KMS-11 (cell line): ENCODE results near the gene SDC4.

Source experiments
- H2AFZ ChIP-seq: fragments of 200-600 bp; sonication (generic); 2 replicates; pipeline ENCODE4 v1.6.1; 2016; ENCODE audit warnings: antibody characterized with exemption, mixed run types, low read depth
- H3K27ac ChIP-seq: fragments of 200-600 bp; sonication (generic); 2 replicates; pipeline ENCODE4 v1.6.1; 2016; ENCODE audit warnings: mild to moderate bottlenecking, mixed run types
- H3K27me3 ChIP-seq: fragments of 200-600 bp; sonication (generic); 2 replicates; pipeline ENCODE4 v1.6.1; 2017; ENCODE audit warnings: mild to moderate bottlenecking, low read depth, mixed run types, moderate library complexity; ENCODE audit not compliant: insufficient read depth
- H3K36me3 ChIP-seq: fragments of 200-600 bp; sonication (generic); 2 replicates; pipeline ENCODE4 v1.6.1; 2017; ENCODE audit warnings: mild to moderate bottlenecking, mixed run types; ENCODE audit not compliant: insufficient read depth
- H3K4me1 ChIP-seq: fragments of 200-600 bp; sonication (generic); 2 replicates; pipeline ENCODE4 v1.6.1; 2016; ENCODE audit warnings: mild to moderate bottlenecking, low read depth, mixed run types; ENCODE audit not compliant: poor library complexity, severe bottlenecking
- H3K4me2 ChIP-seq: fragments of 200-600 bp; sonication (generic); 2 replicates; pipeline ENCODE4 v1.7.0; 2016; ENCODE audit warnings: mild to moderate bottlenecking, mixed run types
- H3K4me3 ChIP-seq: fragments of 200-600 bp; sonication (generic); IDR thresholded peaks from 2 replicates; pipeline ENCODE4 v1.6.1; 2017; ENCODE audit warnings: low read depth, low read length, mixed read lengths; ENCODE audit not compliant: insufficient read depth
- H3K79me2 ChIP-seq: fragments of 200-600 bp; sonication (generic); 2 replicates; pipeline ENCODE4 v1.6.1; 2016; ENCODE audit warnings: low read depth, mixed run types; ENCODE audit not compliant: insufficient read depth
- H3K9ac ChIP-seq: fragments of 200-600 bp; sonication (generic); 2 replicates; pipeline ENCODE4 v1.6.1; 2016; ENCODE audit warnings: mild to moderate bottlenecking, mixed run types
- H4K20me1 ChIP-seq: fragments of 200-600 bp; sonication (generic); 2 replicates; pipeline ENCODE4 v1.6.1; 2016; ENCODE audit warnings: mild to moderate bottlenecking, mixed run types; ENCODE audit not compliant: insufficient read depth
- TF ChIP-seq, protein P1 (sequence below): fragments of 200-600 bp; sonication (generic); conservative IDR thresholded peaks from 2 replicates; pipeline ENCODE4 v1.6.1; 2017; ENCODE audit warnings: low read depth, mild to moderate bottlenecking, antibody characterized with exemption, low read length, moderate library complexity, mixed read lengths

SDC4 gene

DNA sequence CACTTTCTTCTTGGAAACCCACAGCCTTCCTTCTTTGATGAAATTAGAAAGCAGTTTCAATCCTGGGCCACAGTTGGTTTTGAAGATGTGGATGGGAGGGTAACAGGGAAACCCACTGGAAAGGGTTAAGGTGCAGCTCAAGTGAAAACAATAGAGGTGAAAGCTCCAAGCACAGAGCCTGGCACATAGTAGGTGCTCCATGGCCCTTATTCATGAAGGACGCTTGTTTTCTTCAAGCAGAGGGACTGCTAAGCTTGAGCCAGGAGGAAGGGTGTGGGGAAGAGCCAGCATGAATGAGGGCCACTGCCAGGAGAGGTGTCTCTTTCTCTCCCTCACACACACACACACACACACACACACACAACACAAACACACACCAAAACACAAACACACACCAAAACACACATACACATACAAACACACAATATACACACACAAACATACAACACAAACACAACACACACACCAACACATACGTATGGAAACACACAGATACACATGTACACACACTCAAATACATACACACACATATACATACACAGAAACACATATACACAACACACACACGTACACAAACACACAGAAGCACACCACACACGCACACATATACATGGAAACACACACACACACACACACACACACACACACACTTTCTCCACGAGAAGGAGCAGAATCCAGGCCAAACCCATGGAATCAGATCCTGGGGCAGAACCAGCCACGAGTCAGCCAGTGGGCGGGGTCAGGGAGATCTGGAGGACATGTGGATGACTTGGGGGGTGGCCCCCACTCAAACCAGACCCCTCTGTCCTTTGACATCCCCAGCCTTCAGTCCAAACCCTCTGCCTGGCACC, 65.3 kb downstream of the SDC4 start:
- Histone ChIP-seq H3K9ac (no peak overlapping the region), H3K36me3 (no peaks in the 10 kb centered on the region), H3K4me1 (no peaks in the 10 kb centered on the region), H2AFZ (no peak overlapping the region), H3K27me3 (no peaks in the 10 kb centered on the region), H3K79me2 (no peaks in the 10 kb centered on the region), H4K20me1 (no peaks in the 10 kb centered on the region), H3K27ac (no peak overlapping the region), H3K4me2 (no peak overlapping the region), H3K4me3 (no peak overlapping the region)
- TF ChIP-seq, protein P1, sequence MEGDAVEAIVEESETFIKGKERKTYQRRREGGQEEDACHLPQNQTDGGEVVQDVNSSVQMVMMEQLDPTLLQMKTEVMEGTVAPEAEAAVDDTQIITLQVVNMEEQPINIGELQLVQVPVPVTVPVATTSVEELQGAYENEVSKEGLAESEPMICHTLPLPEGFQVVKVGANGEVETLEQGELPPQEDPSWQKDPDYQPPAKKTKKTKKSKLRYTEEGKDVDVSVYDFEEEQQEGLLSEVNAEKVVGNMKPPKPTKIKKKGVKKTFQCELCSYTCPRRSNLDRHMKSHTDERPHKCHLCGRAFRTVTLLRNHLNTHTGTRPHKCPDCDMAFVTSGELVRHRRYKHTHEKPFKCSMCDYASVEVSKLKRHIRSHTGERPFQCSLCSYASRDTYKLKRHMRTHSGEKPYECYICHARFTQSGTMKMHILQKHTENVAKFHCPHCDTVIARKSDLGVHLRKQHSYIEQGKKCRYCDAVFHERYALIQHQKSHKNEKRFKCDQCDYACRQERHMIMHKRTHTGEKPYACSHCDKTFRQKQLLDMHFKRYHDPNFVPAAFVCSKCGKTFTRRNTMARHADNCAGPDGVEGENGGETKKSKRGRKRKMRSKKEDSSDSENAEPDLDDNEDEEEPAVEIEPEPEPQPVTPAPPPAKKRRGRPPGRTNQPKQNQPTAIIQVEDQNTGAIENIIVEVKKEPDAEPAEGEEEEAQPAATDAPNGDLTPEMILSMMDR: no peak

DNA sequence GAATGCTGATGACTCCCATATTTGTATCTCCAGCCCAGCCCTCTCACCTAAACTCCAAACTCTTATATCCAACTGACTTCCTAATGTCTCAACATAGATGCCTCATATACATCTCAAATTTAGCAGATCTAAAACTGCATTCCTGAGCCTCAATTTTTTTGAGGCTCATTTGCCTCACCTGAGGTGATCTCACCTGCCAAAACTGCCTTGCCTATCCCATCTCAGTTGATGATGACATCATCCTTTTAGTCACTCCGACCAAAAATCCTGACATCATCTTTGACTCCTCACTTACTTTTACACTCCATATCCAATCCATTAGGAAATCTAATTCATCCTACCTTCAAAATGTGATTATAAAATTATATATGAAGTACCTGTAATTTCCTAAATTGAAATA, 68.2 kb downstream of the SDC4 start:
- Histone ChIP-seq H3K27me3 (no peaks in the 10 kb centered on the region), H3K27ac (no peak overlapping the region), H3K36me3 (no peaks in the 10 kb centered on the region), H3K4me3 (no peak overlapping the region), H3K79me2 (no peaks in the 10 kb centered on the region), H3K4me1 (no peaks in the 10 kb centered on the region), H2AFZ (no peak overlapping the region), H3K9ac (no peak overlapping the region), H4K20me1 (no peaks in the 10 kb centered on the region), H3K4me2 (no peak overlapping the region)
- TF ChIP-seq, protein P1: no peak

- no peak overlapping the region for H3K27ac ChIP-seq
Measured at GRCh38 chr20:45275338-45275737, 72.9 kb downstream of the SDC4 start.

More at GRCh38 chr20:45275338-45275737, 72.9 kb downstream of the SDC4 start:
- Histone ChIP-seq H3K9ac (no peak overlapping the region), H3K4me2 (no peak overlapping the region), H4K20me1 (no peaks in the 10 kb centered on the region), H3K36me3 (no peaks in the 10 kb centered on the region), H3K4me3 (no peak overlapping the region), H3K79me2 (no peaks in the 10 kb centered on the region), H3K27me3 (no peaks in the 10 kb centered on the region), H2AFZ (no peak overlapping the region), H3K4me1 (no peaks in the 10 kb centered on the region)
- TF ChIP-seq, protein P1: no peak
